Liver (tissue), 9 donors: ENCODE measurements around the gene CDC42BPB. TPM values are rescaled to one million over a fixed set of nuclear protein-coding genes. Genes with fewer than 3 reads are reported as not detected.

Source experiments
- DNase-seq: peaks from one replicate; pipeline ENCODE4 v3.0.0-alpha.2; 2017; ENCODE audit warnings: low spot score
- H3K27ac ChIP-seq, 2 donors: one replicate each; pipeline ENCODE4 v1.7.0; 2013; ENCODE audit warnings: inconsistent platforms in 2 of 2, low read length in 2 of 2, control low read depth in 1 of 2, low read depth in 1 of 2, mild to moderate bottlenecking in 1 of 2
- H3K27me3 ChIP-seq, 4 donors: one replicate each; pipeline versions ENCODE4 v1.6.1 to v1.7.0; 2013; ENCODE audit warnings: low read length in 3 of 4, inconsistent platforms in 1 of 4, mild to moderate bottlenecking in 1 of 4, moderate library complexity in 1 of 4; ENCODE audit not compliant: control insufficient read depth in 4 of 4, insufficient read depth in 4 of 4
- H3K36me3 ChIP-seq, 4 donors: one replicate each; pipeline versions ENCODE4 v1.6.1 to v1.7.0; 2013; ENCODE audit warnings: low read length in 3 of 4, mild to moderate bottlenecking in 3 of 4, low read depth in 1 of 4, moderate library complexity in 1 of 4; ENCODE audit not compliant: control insufficient read depth in 4 of 4, insufficient read depth in 3 of 4
- H3K4me1 ChIP-seq, 4 donors: one replicate each; pipeline versions ENCODE4 v1.6.1 to v1.7.0; 2013; ENCODE audit warnings: low read length in 3 of 4, mild to moderate bottlenecking in 3 of 4, moderate library complexity in 1 of 4; ENCODE audit not compliant: control insufficient read depth in 4 of 4, insufficient read depth in 4 of 4
- H3K4me3 ChIP-seq, 3 donors: one replicate each; pipeline versions ENCODE4 v1.6.1 to v1.7.0; 2013; ENCODE audit warnings: low read length in 3 of 3, control low read depth in 1 of 3, low read depth in 1 of 3, mild to moderate bottlenecking in 1 of 3
- H3K9ac ChIP-seq, 2 donors: one replicate each; pipeline ENCODE4 v1.7.0; 2013; ENCODE audit warnings: low read length in 2 of 2, mild to moderate bottlenecking in 2 of 2, moderate library complexity in 2 of 2, control low read depth in 1 of 2, low read depth in 1 of 2
- H3K9me3 ChIP-seq, 4 donors: one replicate each; pipeline versions ENCODE4 v1.6.1 to v1.7.0; 2013; ENCODE audit warnings: low read length in 3 of 4; ENCODE audit not compliant: control insufficient read depth in 4 of 4
- EGR1 ChIP-seq, 2 donors: IDR thresholded peaks; 2 replicates each; pipeline ENCODE4 v1.6.1; 2016 to 2018; ENCODE audit warnings: antibody characterized with exemption in 2 of 2, low read depth in 2 of 2
- FOXA1 ChIP-seq: IDR thresholded peaks from 2 replicates; pipeline ENCODE4 v1.6.1; 2016; ENCODE audit warnings: antibody characterized with exemption
- GABPA ChIP-seq, 2 donors: IDR thresholded peaks in 1 of 2; conservative IDR thresholded peaks in 1 of 2; 2 replicates each; pipeline ENCODE4 v1.6.1; 2016; ENCODE audit warnings: antibody characterized with exemption in 2 of 2, mild to moderate bottlenecking in 1 of 2, moderate library complexity in 1 of 2
- HNF4A ChIP-seq, 2 donors: conservative IDR thresholded peaks; 2 replicates each; pipeline ENCODE4 v1.6.1; 2016; ENCODE audit warnings: antibody characterized with exemption in 2 of 2, mild to moderate bottlenecking in 2 of 2
- HNF4G ChIP-seq: IDR thresholded peaks from 2 replicates; pipeline ENCODE4 v1.6.1; 2016; ENCODE audit warnings: antibody characterized with exemption
- JUND ChIP-seq, 2 donors: IDR thresholded peaks; 2 replicates each; pipeline ENCODE4 v1.6.1; 2016; ENCODE audit warnings: antibody characterized with exemption in 2 of 2
- MAX ChIP-seq: IDR thresholded peaks from 2 replicates; pipeline ENCODE4 v1.6.1; 2016; ENCODE audit warnings: antibody characterized with exemption
- NR2F2 ChIP-seq: IDR thresholded peaks from 2 replicates; pipeline ENCODE4 v1.6.1; 2016; ENCODE audit warnings: antibody characterized with exemption
- RAD21 ChIP-seq, 2 donors: IDR thresholded peaks; 2 replicates each; pipeline ENCODE4 v1.6.1; 2016; ENCODE audit warnings: antibody characterized with exemption in 2 of 2, mild to moderate bottlenecking in 2 of 2
- REST ChIP-seq: IDR thresholded peaks from 2 replicates; pipeline ENCODE4 v1.6.1; 2016; ENCODE audit warnings: antibody characterized with exemption, mild to moderate bottlenecking
- TAF1 ChIP-seq: conservative IDR thresholded peaks from 2 replicates; pipeline ENCODE4 v1.6.1; 2016; ENCODE audit warnings: antibody characterized with exemption, mild to moderate bottlenecking
- YY1 ChIP-seq: IDR thresholded peaks from 2 replicates; pipeline ENCODE4 v1.6.1; 2016; ENCODE audit warnings: antibody characterized with exemption, mild to moderate bottlenecking
- WGBS: extraction: QIAGEN DNeasy Blood & Tissue Kit; methylation state at CpG from one replicate; pipeline ENCODE4 v1.1.7; 2013; 5-methylcytosine and 5-hydroxymethylcytosine counted together
- polyA plus RNA-seq, 2 donors: library from polyadenylated mRNA; stranded (reverse) in 1 of 2; unstranded in 1 of 2; fragments of 200-250 nt in 1 of 2; fragments of >200 nt in 1 of 2; fragmentation: Nextera tagmentation in 1 of 2; extraction: Ambion mirVana in 1 of 2; gene quantifications; one replicate each; pipeline versions ENCODE4 v1.2.1 to v1.2.3, GENCODE V29; 2013 to 2015
- total RNA-seq, 2 donors: library from RNA; depleted of rRNA; stranded (reverse); fragments of >200 nt; gene quantifications; one replicate each; pipeline ENCODE4 v1.2.3, GENCODE V29; 2014
- TF ChIP-seq, protein P1 (sequence below): fragments of 150-350 bp; IDR thresholded peaks from 2 replicates; pipeline ENCODE4 v1.5.1; 2017; ENCODE audit warnings: improper control_type of control experiment, low read depth, low read length; ENCODE audit not compliant: missing input control
- TF ChIP-seq, protein P2 (sequence below): IDR thresholded peaks from 2 replicates; pipeline ENCODE4 v1.6.1; 2016; ENCODE audit warnings: antibody characterized with exemption
- TF ChIP-seq, protein P3 (sequence below): IDR thresholded peaks from 2 replicates; pipeline ENCODE4 v1.6.1; 2016; ENCODE audit warnings: antibody characterized with exemption
- donor health status: healthy.
- donor health status: healthy.
- donor health status: healthy.
- donor health status: healthy.
- donor health status: healthy.

The CDC42BPB gene
- total and polyA plus RNA-seq, 4 donors: 4.1 to 78.7 (median 29.7) TPM

- TF ChIP-seq EGR1 (IDR thresholded peaks at IDR 0.05; ENCODE audit: low read depth in 2 of 2): no peak
- TF ChIP-seq, protein P1, sequence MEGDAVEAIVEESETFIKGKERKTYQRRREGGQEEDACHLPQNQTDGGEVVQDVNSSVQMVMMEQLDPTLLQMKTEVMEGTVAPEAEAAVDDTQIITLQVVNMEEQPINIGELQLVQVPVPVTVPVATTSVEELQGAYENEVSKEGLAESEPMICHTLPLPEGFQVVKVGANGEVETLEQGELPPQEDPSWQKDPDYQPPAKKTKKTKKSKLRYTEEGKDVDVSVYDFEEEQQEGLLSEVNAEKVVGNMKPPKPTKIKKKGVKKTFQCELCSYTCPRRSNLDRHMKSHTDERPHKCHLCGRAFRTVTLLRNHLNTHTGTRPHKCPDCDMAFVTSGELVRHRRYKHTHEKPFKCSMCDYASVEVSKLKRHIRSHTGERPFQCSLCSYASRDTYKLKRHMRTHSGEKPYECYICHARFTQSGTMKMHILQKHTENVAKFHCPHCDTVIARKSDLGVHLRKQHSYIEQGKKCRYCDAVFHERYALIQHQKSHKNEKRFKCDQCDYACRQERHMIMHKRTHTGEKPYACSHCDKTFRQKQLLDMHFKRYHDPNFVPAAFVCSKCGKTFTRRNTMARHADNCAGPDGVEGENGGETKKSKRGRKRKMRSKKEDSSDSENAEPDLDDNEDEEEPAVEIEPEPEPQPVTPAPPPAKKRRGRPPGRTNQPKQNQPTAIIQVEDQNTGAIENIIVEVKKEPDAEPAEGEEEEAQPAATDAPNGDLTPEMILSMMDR: no peak
- no peak for TF ChIP-seq YY1
Measured at GRCh38 chr14:103008126-103008525, 49.2 kb downstream of the CDC42BPB start (continued).

DNA sequence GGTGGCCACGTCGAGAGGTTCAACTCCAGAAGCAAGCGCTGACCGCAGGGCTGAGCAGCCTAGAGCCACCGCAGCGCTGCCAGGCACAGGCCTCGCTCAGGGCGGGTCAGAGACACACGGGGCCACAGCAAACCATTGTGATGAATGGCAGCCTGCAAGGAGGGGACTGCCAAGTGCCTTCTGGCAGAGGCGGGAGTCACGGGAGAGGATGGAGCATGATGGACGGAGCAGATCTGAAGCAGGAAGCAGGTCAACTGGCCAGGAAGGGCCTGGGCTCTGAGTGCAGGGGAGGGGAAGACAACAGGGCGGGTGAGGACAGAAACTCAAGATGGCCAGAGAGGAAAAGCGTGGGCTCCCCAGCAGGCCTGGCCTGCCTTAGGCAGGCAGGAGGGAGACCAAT, 49.8 kb downstream of the CDC42BPB start:
- H3K4me1 ChIP-seq: peaks cover 0 to 15% (median 3%) of the 10 kb centered on the region in 4 donors
- 82% methylated on average over 14 of the region's 14 CpGs for WGBS
- no peak overlapping the region for H3K4me3 ChIP-seq
- no peak for DNase-seq
- TF ChIP-seq HNF4G (no peak), NR2F2 (peak; percentile 94), RAD21 (IDR thresholded peaks at IDR 0.05) (peak in 1 of 2 donors; percentile 34)
- no peak overlapping the region for H3K27ac ChIP-seq
- peaks cover 6 to 14% (median 10%) of the 10 kb centered on the region in 4 donors for H3K36me3 ChIP-seq
- no peak overlapping the region for H3K9ac ChIP-seq
- no peaks in the 10 kb centered on the region for H3K27me3 ChIP-seq
- no peaks in the 10 kb centered on the region for H3K9me3 ChIP-seq

- no peak for DNase-seq
- Histone ChIP-seq H3K36me3 (peaks cover 6 to 15% (median 12%) of the 10 kb centered on the region in 4 donors), H3K27ac (no peak overlapping the region), H3K9ac (no peak overlapping the region), H3K9me3 (no peaks in the 10 kb centered on the region), H3K4me1 (peaks cover 0 to 15% (median 3%) of the 10 kb centered on the region in 4 donors), H3K27me3 (no peaks in the 10 kb centered on the region), H3K4me3 (no peak overlapping the region)
- WGBS: 96% methylated on average over 14 of the region's 14 CpGs
- TF ChIP-seq GABPA (IDR thresholded peaks at IDR 0.05 in 1 of 2, conservative IDR thresholded peaks at IDR 0.05 in 1 of 2) (no peak), TAF1 (no peak), REST (no peak), NR2F2 (no peak), HNF4A (conservative IDR thresholded peaks at IDR 0.05) (no peak), FOXA1 (no peak), JUND (IDR thresholded peaks at IDR 0.05) (no peak), MAX (no peak)
- TF ChIP-seq, protein P1: no peak
- TF ChIP-seq, protein P2, sequence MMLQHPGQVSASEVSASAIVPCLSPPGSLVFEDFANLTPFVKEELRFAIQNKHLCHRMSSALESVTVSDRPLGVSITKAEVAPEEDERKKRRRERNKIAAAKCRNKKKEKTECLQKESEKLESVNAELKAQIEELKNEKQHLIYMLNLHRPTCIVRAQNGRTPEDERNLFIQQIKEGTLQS: no peak
- TF ChIP-seq, protein P3, sequence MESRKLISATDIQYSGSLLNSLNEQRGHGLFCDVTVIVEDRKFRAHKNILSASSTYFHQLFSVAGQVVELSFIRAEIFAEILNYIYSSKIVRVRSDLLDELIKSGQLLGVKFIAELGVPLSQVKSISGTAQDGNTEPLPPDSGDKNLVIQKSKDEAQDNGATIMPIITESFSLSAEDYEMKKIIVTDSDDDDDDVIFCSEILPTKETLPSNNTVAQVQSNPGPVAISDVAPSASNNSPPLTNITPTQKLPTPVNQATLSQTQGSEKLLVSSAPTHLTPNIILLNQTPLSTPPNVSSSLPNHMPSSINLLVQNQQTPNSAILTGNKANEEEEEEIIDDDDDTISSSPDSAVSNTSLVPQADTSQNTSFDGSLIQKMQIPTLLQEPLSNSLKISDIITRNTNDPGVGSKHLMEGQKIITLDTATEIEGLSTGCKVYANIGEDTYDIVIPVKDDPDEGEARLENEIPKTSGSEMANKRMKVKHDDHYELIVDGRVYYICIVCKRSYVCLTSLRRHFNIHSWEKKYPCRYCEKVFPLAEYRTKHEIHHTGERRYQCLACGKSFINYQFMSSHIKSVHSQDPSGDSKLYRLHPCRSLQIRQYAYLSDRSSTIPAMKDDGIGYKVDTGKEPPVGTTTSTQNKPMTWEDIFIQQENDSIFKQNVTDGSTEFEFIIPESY: no peak
Measured at GRCh38 chr14:103006991-103007520, 50.3 kb downstream of the CDC42BPB start.
